Measurements from ENCODE around the gene ARFGAP1. TPM values are rescaled to one million over a fixed set of nuclear protein-coding genes. Genes with fewer than 3 reads are reported as not detected.

ARFGAP1 gene
- total and polyA plus RNA-seq, 2 donors (not counting 3 experiments of a cell fraction or from before 2014, with no cell fraction given): 93.7 to 126 TPM

DNA sequence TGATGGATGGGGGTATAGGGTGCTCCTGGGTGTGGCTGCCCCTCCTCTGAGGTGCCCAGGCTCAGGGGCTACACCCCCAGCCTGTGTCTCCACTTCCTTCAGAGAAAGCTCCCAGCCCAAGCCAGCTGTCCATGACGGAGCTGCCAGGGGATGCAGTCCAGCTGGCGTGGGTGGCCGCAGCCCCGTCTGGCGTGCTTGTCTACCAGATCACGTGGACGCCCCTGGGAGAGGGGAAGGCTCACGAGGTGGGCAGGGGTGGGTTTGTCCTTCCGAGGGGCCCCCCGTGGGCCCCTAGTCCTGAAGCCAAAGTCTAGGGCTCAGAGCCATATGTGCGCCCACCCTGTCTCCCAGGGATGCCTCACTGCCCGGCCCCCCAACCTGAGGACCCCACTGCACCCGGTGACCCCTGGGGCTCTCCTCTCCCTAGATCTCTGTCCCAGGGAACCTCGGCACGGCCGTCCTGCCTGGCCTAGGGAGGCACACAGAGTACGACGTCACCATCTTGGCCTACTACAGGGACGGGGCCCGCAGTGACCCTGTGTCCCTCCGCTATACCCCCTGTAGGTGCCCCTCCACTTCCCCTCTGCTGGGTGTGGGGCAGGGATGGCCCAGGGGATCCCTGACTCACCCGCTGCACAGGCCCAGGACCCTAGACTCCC lies 40.2 kb downstream of the ARFGAP1 start:
- intact Hi-C loops (cut with micrococcal nuclease) (no loop called here), dilution Hi-C loops (cut with MboI; ENCODE audit: extremely low pct_ligation_motif_present, low sequenced_read_pairs) (no loop called here)
- H4K20me1 ChIP-seq (replicated peaks; ENCODE audit: control insufficient read depth, extremely low read depth, insufficient read depth, low read length): no peaks in the 10 kb centered on the region
- TF ChIP-seq MYC (IDR thresholded peaks at IDR 0.05; ENCODE audit: low read depth, low read length) (no peak), POLR2AphosphoS5 (IDR thresholded peaks at IDR 0.05; ENCODE audit: insufficient read depth, low read depth, low read length) (no peak), JUN (IDR thresholded peaks at IDR 0.05; ENCODE audit: borderline replicate concordance, insufficient read depth, insufficient read length, low read depth) (no peak), FOS (IDR thresholded peaks at IDR 0.05; ENCODE audit: borderline replicate concordance, insufficient read depth, low read length) (no peak), EZH2 (IDR thresholded peaks at IDR 0.05; ENCODE audit: borderline replicate concordance, low read depth, low read length, severe bottlenecking) (no peak), GATA2 (IDR thresholded peaks at IDR 0.05; ENCODE audit: insufficient read depth, insufficient read length, low read depth, low read length) (no peak), POLR2A (IDR thresholded peaks at IDR 0.05; ENCODE audit: low read depth, low read length) (no peak)
- TF ChIP-seq, protein P1, sequence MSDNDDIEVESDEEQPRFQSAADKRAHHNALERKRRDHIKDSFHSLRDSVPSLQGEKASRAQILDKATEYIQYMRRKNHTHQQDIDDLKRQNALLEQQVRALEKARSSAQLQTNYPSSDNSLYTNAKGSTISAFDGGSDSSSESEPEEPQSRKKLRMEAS (IDR thresholded peaks at IDR 0.05; ENCODE audit: insufficient read depth, insufficient read length): no peak
- TF ChIP-seq, protein P2, sequence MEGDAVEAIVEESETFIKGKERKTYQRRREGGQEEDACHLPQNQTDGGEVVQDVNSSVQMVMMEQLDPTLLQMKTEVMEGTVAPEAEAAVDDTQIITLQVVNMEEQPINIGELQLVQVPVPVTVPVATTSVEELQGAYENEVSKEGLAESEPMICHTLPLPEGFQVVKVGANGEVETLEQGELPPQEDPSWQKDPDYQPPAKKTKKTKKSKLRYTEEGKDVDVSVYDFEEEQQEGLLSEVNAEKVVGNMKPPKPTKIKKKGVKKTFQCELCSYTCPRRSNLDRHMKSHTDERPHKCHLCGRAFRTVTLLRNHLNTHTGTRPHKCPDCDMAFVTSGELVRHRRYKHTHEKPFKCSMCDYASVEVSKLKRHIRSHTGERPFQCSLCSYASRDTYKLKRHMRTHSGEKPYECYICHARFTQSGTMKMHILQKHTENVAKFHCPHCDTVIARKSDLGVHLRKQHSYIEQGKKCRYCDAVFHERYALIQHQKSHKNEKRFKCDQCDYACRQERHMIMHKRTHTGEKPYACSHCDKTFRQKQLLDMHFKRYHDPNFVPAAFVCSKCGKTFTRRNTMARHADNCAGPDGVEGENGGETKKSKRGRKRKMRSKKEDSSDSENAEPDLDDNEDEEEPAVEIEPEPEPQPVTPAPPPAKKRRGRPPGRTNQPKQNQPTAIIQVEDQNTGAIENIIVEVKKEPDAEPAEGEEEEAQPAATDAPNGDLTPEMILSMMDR (IDR thresholded peaks at IDR 0.05; ENCODE audit: extremely low read depth in 1 of 2, insufficient read depth in 1 of 2, low read depth in 1 of 2, low read length in 2 of 2): no peak
- H3K4me1 ChIP-seq (ENCODE audit: control insufficient read depth, extremely low read depth, insufficient read depth, low read length): no peaks in the 10 kb centered on the region
- H3K27ac ChIP-seq (ENCODE audit: insufficient read depth, low read depth, low read length): no peak overlapping the region
- no peak overlapping the region for H2AFZ ChIP-seq (ENCODE audit: low read depth, low read length)
- no peaks in the 10 kb centered on the region for H3K9me3 ChIP-seq (replicated peaks; ENCODE audit: control insufficient read depth, insufficient read depth, low read length)
- H3K9me1 ChIP-seq (replicated peaks; ENCODE audit: control insufficient read depth, extremely low read depth, insufficient read depth, low read length): no peaks in the 10 kb centered on the region
- H3K4me3 ChIP-seq (replicated peaks in 1 of 3; ENCODE audit: insufficient read depth in 1 of 3, low read depth in 1 of 3, low read length in 3 of 3): no peak overlapping the region
- POLR2A ChIA-PET: no interaction called here
- H3K79me2 ChIP-seq (ENCODE audit: control insufficient read depth, insufficient read depth, low read length): no peaks in the 10 kb centered on the region
- no peak for DNase-seq (ENCODE audit: low read depth, low spot score)
- H3K4me2 ChIP-seq (ENCODE audit: insufficient read depth, low read length): no peak overlapping the region
- CTCF ChIA-PET: interaction anchor here (0.7 to 1.8 kb wide), 2 partner anchors 69 to 90 kb away, joined by 3 to 9 read pairs; no protein-coding TSS in a partner anchor
- H3K27me3 ChIP-seq (ENCODE audit: control insufficient read depth in 2 of 2, insufficient read depth in 2 of 2, low read length in 2 of 2): no peaks in the 10 kb centered on the region
- no peak overlapping the region for H3K9ac ChIP-seq (replicated peaks; ENCODE audit: extremely low read depth, insufficient read depth, low read length)
- no TSS peak for BruUV-seq (replicated peaks)
- no peaks in the 10 kb centered on the region for H3K36me3 ChIP-seq (ENCODE audit: control insufficient read depth in 2 of 2, extremely low read depth in 1 of 2, insufficient read depth in 2 of 2, low read length in 2 of 2)
- no peak for FAIRE-seq
